Renal pelvis (tissue), 4 donors: ENCODE data around the gene TMA7B. TPM values are rescaled to one million over a fixed set of nuclear protein-coding genes. Genes with fewer than 3 reads are reported as not detected.
A peak's percentile ranks its signal among the peaks of the same experiment; 100 is the strongest.

Experiments used
- DNase-seq: peaks from one replicate; pipeline ENCODE4 v3.0.0-alpha.2; 2013
- polyA plus RNA-seq, 3 donors: library from polyadenylated mRNA; unstranded; fragments of 120-200 nt; gene quantifications; one replicate each; pipeline ENCODE4 v1.2.1, GENCODE V29; 2013; ENCODE audit not compliant: insufficient read length in 3 of 3

The TMA7B gene
- polyA plus RNA-seq, 3 donors: 0.13 TPM; not detected in 2

DNA sequence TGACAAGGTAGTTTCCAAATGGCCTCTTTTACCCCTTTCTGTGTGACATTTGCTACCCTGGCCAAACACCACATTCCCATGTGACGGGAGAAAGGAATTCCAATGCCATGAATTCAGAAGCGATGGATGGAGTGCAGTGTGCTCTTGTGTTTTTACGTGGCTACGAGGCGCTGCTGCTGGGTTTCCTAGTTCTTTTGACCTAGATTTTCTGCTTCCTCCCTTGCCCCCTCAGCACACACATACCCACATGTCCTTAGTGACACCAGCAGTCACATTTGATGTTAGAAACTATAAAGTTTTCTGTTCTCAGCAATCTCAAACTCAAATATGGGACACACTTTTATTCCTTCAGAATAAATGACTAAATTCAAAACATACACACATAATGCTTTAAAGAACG lies 7.8 kb upstream of the TMA7B start:
- DNase-seq: no peak

- no peak for DNase-seq
These were observed 7.1 kb upstream of the TMA7B start for GRCh38 chr22:39953101-39953500.

DNA sequence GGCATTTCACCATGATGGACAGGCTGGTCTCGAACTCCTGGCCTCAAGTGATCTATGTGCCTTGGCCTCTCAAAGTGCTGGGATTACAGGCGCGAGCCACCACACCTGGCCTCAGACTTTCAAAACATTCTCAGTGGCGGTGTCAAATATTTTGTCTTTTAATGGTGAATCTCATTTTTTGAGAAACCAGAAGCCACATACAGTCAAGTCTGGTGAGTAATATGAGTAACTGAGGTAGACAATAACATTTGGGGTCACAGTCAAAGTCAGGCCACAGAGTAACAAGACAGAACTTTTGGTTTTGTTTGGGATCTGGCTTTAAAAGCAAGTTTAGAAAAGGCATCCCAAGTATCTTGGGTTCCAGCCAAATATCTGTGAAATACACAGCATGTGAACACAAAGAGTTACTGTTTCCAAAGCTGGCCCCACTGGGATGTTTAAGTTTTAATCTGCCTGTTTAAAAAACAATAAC lies 5.6 kb upstream of the TMA7B start:
- DNase-seq: peak; percentile 55

GRCh38 chr22:39955675-39956074 lies 4.5 kb upstream of the TMA7B start:
- no peak for DNase-seq

GRCh38 chr22:39956932-39957664 lies 3.1 kb upstream of the TMA7B start:
- no peak for DNase-seq

GRCh38 chr22:39958009-39958711 lies 2.0 kb upstream of the TMA7B start:
- DNase-seq: no peak

DNA sequence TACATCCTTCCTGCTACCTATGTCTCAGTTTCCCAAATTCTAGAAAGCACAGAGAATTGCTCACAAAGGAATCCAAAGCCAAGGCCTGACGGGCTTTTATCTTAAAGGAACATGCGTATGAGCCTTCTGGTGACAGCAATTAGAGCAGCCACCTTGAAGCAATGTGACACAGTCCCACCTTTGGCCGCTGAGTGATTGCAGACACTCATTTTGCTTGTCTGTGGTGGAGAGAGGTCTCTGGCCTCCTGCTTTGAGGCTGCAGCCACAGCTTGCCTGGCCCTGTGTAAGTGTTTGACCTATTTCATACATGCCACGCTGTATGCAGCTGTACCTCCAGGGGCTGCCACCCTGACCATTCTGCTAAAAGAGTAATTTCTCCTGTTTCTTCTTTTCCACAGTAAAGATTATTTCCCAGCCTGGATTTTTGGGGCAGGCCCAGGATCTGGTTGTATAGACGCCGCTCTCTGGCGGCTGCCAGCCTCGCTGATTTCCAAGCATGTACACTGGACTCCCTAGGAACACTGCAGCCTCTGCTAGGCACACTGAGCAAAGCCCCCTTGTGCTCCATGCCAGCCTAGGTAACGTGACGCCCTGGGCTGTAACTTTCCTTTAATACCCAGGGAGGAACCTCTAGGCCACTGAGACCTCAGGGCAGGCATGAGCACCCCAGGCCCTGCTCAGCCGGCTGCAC lies 1.1 kb upstream of the TMA7B start:
- no peak for DNase-seq

- no peak for DNase-seq
These were observed 872 bp downstream of the TMA7B start for GRCh38 chr22:39960791-39961746.

DNA sequence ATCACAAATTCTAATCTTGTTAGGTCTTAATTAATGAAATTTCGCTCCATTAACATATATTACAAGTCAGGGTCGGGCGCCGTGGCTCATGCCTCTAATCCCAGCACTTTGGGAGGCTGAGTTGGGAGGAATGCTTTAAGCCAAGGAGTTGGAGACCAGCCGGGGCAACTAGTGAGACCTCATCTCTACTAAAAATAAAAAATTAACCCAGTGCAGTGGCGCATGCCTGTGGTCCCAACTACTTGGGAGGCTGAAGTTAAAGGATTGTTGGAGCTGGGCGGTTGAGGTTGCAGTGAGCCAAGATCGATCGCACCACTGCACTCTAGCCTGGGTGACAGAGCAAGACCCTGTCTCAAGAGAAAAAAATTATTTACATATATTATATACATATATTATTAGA lies 1.9 kb downstream of the TMA7B start:
- no peak for DNase-seq

DNA sequence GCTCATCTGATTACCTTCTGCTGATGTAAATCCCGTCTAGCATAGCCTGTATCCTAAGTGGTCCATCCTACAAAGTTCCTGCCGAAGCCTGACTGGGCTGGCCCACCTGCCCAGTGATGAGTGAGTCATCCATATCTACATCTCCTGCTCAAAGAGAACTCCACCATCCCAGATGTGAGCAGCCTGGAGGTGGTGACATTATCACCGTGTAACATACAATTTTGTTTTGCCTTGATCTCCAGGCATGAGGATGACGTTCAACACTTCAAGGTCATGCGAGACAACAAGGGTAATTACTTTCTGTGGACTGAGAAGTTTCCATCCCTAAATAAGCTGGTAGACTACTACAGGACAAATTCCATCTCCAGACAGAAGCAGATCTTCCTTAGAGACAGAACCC lies 5.6 kb downstream of the TMA7B start:
- no peak for DNase-seq

DNA sequence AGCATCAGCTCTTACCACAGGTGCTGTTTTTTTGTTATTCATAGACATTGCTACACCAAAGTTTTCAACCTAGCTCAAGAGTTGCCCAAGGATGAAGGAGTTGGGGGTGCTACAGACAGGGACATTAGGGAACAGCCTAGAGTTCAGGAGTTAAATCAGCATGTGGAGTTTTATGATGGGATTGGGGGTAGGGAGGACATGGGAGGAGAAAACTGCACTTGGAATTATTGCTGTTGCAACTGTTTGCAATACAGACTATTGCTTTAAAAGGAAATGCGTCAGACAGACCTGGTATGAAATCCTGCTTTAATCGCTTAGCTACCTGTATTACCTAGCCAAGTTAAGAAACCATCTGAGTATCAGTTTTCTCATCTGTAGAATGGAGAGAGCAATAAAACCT lies 6.3 kb downstream of the TMA7B start:
- no peak for DNase-seq

DNA sequence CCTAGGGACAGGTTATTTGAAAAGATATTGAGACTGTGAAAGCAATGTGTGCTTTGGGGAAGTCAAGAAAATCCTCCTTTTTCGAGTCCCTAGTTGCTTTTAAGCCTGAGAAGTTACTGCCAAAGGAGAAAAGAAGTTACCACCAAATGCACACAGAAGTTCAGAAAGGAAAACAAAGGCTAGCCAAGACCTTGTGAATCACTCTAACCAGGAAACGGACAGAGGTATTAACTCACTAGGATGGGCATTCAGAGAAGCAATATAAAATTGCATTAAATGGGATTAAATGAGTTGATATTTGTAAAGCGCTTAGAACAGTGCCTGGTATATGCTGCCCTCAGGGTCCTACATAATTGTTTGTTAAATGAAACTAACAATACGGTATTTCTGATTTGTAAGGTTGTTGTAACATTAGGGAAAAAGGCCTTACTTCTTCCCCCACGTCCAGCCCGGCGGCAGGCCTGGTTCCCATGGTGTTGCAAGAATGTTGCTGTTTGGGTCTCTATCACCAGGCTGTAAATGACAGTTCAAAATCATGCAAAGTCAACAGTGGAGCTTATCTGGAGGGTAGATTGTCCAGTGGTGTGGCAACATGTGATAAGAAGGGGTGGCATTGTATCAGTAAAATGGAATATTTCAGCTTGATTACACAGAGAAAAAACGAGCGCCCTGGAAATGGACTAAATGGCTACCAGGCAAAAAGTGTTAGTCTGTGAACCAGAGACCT lies 7.1 kb downstream of the TMA7B start:
- DNase-seq: no peak

DNA sequence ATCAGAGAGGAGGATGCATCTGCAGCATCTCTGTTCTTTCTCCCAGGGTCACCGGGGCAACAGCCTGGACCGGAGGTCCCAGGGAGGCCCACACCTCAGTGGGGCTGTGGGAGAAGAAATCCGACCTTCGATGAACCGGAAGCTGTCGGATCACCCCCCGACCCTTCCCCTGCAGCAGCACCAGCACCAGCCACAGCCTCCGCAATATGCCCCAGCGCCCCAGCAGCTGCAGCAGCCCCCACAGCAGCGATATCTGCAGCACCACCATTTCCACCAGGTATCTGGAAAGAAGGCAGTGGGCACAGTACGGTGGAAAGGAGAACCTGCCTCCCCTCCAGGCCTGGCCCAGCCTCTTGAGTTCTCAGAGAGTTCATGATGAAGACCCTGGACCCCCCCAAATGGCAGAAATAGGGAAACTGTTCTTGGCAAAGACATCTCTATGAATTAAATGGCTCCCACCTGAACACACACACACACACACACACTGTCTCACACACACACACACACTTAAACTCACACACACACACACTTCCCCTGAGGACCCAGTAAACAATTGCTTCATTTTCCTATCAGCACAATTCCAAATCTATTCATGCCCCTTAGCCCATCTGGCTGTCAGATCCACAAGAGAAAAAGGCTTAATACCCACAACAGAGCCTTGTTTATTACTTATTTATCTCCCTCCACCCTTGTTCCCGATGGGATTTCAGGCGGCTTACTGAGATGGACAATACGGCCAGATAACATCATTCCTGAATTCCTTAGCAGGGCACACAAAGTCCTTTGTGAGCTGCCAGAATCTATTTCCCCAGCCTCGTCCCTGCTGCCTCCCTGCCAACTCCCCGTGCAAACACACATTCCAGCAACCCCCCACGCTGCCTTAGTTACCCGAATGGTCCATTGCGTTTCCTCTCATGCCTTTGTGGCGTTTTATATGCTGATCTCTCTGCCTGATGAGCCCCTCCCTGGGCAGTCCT lies 8.1 kb downstream of the TMA7B start:
- no peak for DNase-seq

DNA sequence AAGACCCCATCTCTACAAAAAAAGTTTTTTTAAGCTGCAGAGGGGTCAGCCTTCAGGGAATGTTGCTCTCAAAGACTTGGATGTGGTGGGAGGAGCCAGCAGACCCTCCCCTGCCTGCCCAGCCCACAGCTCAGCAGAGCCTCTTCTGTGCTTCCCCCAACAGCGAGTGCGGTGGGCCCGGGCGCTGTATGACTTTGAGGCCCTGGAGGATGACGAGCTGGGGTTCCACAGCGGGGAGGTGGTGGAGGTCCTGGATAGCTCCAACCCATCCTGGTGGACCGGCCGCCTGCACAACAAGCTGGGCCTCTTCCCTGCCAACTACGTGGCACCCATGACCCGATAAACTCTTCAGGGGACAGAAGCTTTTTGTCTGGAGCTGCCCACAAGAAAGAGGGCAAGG lies 10.5 kb downstream of the TMA7B start:
- no peak for DNase-seq

DNA sequence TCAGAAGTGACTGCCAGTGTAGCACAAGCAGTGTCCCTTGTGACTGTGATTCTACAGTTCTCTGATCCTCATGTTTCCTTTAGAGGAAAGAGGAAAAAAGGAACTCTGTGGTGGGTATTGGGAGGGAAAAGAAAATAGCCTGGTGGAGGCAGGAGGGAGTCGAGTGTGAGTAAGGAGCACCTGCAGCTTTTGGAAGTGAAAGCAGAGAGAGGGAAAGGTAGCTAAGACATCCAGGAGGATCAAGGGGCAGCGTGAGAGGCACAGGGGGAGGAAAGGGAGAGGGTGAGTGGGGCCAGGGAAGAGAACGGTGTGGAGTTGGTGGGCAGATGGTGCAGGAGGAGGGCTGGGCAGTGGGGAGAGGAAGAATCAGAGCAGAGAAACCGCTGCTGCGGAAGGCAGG lies 12.4 kb downstream of the TMA7B start:
- DNase-seq: no peak

DNA sequence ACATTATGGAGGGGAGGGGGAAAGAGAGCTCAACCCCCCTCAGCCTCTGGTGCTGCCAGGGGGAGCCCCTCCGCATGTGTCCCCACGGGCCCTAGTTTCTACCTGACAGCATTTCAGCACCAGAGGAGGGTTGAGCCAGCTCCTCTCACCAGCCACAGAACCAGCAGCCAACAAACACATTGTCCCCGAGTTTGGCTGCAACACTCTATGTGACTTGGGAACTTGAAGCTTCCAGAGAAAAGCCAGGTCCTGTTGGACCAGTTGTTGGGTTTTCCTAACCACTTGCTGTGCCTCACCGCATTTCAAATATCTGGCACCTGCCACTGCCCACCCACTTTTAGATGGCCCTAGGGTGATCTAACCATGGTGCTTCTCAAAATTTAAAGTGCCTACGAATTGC lies 13.5 kb downstream of the TMA7B start:
- DNase-seq: no peak

GRCh38 chr22:39974065-39974464 lies 13.9 kb downstream of the TMA7B start:
- DNase-seq: no peak

- no peak for DNase-seq
These were observed 18.9 kb downstream of the TMA7B start for GRCh38 chr22:39979048-39979447.

GRCh38 chr22:39979458-39979857 lies 19.3 kb downstream of the TMA7B start:
- DNase-seq: no peak

DNA sequence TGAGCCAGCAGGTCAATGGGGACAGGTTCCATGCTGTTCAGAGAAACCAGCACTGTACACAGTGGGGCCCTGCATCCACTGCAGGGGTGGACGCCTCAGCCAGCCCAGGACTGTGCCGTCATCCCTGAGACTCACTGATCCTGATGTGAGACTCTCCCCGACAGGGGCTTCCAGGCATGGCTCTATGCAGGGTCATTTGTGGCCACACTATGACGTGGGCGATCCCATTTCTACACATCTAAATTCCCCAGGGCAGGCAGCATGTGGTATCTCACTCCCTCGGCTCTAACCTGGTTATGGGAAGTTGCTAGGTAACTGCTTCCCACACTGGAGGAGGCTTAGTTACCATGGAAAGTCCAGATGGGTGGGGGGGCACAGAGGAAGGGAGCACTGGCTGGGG lies 20.4 kb downstream of the TMA7B start:
- no peak for DNase-seq
